Measurements from ENCODE around the gene ACTRT2.

DNA sequence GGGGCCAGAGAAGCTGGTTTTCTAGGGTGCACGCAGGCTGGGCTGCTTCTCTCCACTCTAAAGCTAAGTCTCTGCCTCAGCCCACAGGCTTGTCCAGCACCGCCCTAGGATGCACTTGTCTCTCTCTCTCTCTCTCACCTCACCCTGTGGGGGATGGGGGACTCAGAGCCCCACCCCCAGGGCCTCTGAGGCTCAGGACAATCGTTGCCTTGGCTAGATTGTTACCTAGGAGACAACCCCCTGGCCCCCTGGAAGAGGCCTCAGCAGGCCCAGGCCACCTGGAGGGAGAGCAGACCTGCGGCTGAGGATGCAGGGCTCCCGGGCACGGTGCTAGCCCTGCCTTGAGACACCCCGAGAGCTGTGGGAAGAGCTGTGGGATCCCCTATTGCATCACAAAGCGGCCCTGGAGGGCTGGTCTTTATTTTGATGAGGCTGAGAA, at the start of gene ACTRT2:
- TF ChIP-seq, protein P1, sequence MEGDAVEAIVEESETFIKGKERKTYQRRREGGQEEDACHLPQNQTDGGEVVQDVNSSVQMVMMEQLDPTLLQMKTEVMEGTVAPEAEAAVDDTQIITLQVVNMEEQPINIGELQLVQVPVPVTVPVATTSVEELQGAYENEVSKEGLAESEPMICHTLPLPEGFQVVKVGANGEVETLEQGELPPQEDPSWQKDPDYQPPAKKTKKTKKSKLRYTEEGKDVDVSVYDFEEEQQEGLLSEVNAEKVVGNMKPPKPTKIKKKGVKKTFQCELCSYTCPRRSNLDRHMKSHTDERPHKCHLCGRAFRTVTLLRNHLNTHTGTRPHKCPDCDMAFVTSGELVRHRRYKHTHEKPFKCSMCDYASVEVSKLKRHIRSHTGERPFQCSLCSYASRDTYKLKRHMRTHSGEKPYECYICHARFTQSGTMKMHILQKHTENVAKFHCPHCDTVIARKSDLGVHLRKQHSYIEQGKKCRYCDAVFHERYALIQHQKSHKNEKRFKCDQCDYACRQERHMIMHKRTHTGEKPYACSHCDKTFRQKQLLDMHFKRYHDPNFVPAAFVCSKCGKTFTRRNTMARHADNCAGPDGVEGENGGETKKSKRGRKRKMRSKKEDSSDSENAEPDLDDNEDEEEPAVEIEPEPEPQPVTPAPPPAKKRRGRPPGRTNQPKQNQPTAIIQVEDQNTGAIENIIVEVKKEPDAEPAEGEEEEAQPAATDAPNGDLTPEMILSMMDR (IDR thresholded peaks at IDR 0.05; ENCODE audit: poor library complexity), result no peak
- TF ChIP-seq EZH2phosphoT487 (IDR thresholded peaks at IDR 0.05; ENCODE audit: low read depth, severe bottlenecking, unreplicated experiment), result no peak
- TF ChIP-seq EZH2 (IDR thresholded peaks at IDR 0.05; ENCODE audit: borderline replicate concordance), result no peak

Data from hepatocyte (in vitro differentiated cells).